ENCODE measurements around the gene HEMK1.

HEMK1 gene

GRCh38 chr3:50582083-50582482 lies 12.8 kb downstream of the HEMK1 start:
- no peak for TF ChIP-seq CTCF (IDR thresholded peaks at IDR 0.05; ENCODE audit: control insufficient read depth, insufficient read depth, low read depth, low read length, missing control alignments)
- DNase-seq (ENCODE audit: low read depth) = no peak
- no peak overlapping the region for H3K4me3 ChIP-seq (ENCODE audit: control insufficient read depth, low read depth, low read length)

GRCh38 chr3:50583897-50584296 lies 14.6 kb downstream of the HEMK1 start:
- DNase-seq (ENCODE audit: low read depth) = no peak
- no peak for TF ChIP-seq CTCF (IDR thresholded peaks at IDR 0.05; ENCODE audit: control insufficient read depth, insufficient read depth, low read depth, low read length, missing control alignments)
- H3K4me3 ChIP-seq (ENCODE audit: control insufficient read depth, low read depth, low read length) = no peak overlapping the region

GRCh38 chr3:50584391-50584790 lies 15.1 kb downstream of the HEMK1 start:
- TF ChIP-seq CTCF (IDR thresholded peaks at IDR 0.05; ENCODE audit: control insufficient read depth, insufficient read depth, low read depth, low read length, missing control alignments) = no peak
- DNase-seq (ENCODE audit: low read depth) = no peak
- no peak overlapping the region for H3K4me3 ChIP-seq (ENCODE audit: control insufficient read depth, low read depth, low read length)

GRCh38 chr3:50585919-50586762 lies 16.8 kb downstream of the HEMK1 start:
- H3K4me3 ChIP-seq (ENCODE audit: control insufficient read depth, low read depth, low read length) = no peak overlapping the region
- DNase-seq (ENCODE audit: low read depth) = no peak
- TF ChIP-seq CTCF (IDR thresholded peaks at IDR 0.05; ENCODE audit: control insufficient read depth, insufficient read depth, low read depth, low read length, missing control alignments) = no peak

- DNase-seq (ENCODE audit: low read depth) = no peak
Measured at GRCh38 chr3:50586763-50587070, 17.4 kb downstream of the HEMK1 start.

GRCh38 chr3:50587373-50587772 lies 18.1 kb downstream of the HEMK1 start:
- no peak for DNase-seq (ENCODE audit: low read depth)

More at GRCh38 chr3:50586763-50587070, 17.4 kb downstream of the HEMK1 start:
- no peak overlapping the region for H3K4me3 ChIP-seq (ENCODE audit: control insufficient read depth, low read depth, low read length)
- TF ChIP-seq CTCF (IDR thresholded peaks at IDR 0.05; ENCODE audit: control insufficient read depth, insufficient read depth, low read depth, low read length, missing control alignments) = no peak

More at GRCh38 chr3:50587373-50587772, 18.1 kb downstream of the HEMK1 start:
- no peak for TF ChIP-seq CTCF (IDR thresholded peaks at IDR 0.05; ENCODE audit: control insufficient read depth, insufficient read depth, low read depth, low read length, missing control alignments)
- H3K4me3 ChIP-seq (ENCODE audit: control insufficient read depth, low read depth, low read length) = no peak overlapping the region

Data from AG09309 (cell line).